Suprapubic skin (tissue), 4 donors: ENCODE results near the gene SERINC5. TPM values are rescaled to one million over a fixed set of nuclear protein-coding genes. Genes with fewer than 3 reads are reported as not detected.
A peak's percentile ranks its signal among the peaks of the same experiment; 100 is the strongest.

ENCODE experiments used
- DNase-seq, 2 donors: peaks; one replicate each; pipeline ENCODE4 v3.0.0-alpha.2; 2019; ENCODE audit warnings: low spot score in 2 of 2
- H3K27ac ChIP-seq: fragments of 200-600 bp; sonication (generic); one replicate; pipeline ENCODE4 v1.5.1; 2019
- H3K27me3 ChIP-seq: fragments of 200-600 bp; sonication (generic); one replicate; pipeline ENCODE4 v1.5.1; 2019
- H3K36me3 ChIP-seq: fragments of 200-600 bp; sonication (generic); one replicate; pipeline ENCODE4 v1.5.1; 2019
- H3K4me1 ChIP-seq: fragments of 200-600 bp; sonication (generic); one replicate; pipeline ENCODE4 v1.5.1; 2019
- H3K4me3 ChIP-seq: fragments of 200-600 bp; sonication (generic); one replicate; pipeline ENCODE4 v1.5.1; 2019; ENCODE audit warnings: mild to moderate bottlenecking
- H3K9me3 ChIP-seq: fragments of 200-600 bp; sonication (generic); one replicate; pipeline ENCODE4 v1.5.1; 2019
- EP300 ChIP-seq: sonication (generic); formaldehyde crosslinking; IDR thresholded peaks from one replicate; pipeline ENCODE4 v1.6.1; 2017; ENCODE audit warnings: antibody characterized with exemption
- POLR2A ChIP-seq, 2 donors: fragments of 450-650 bp; IDR thresholded peaks; one replicate each; pipeline ENCODE4 v1.6.1; 2017; ENCODE audit warnings: antibody characterized with exemption in 2 of 2, mild to moderate bottlenecking in 2 of 2, moderate library complexity in 2 of 2
- POLR2AphosphoS5 ChIP-seq, 3 donors: sonication (generic); formaldehyde crosslinking; IDR thresholded peaks; one replicate each; pipeline ENCODE4 v1.6.1; 2017; ENCODE audit warnings: antibody characterized with exemption in 3 of 3
- WGBS: methylation state at CpG from one replicate; pipeline ENCODE4 v1.1.5; 2018; 5-methylcytosine and 5-hydroxymethylcytosine counted together
- total RNA-seq, 4 donors: library from RNA; depleted of rRNA; stranded (reverse); fragments of >200 nt; gene quantifications; one replicate each; pipeline ENCODE4 v1.1.0, GENCODE V29; 2016
- TF ChIP-seq, protein P1 (sequence below), 2 donors: fragments of 200-600 bp in 1 of 2; fragments of 450-650 bp in 1 of 2; sonication (generic) in 1 of 2; IDR thresholded peaks; one replicate each; pipeline ENCODE4 v1.5.1; 2016 to 2019; ENCODE audit warnings: antibody characterized with exemption in 2 of 2, mild to moderate bottlenecking in 1 of 2, moderate library complexity in 1 of 2

SERINC5 gene
- total RNA-seq, 4 donors from 2014 or later = 53.8 to 68.8 (median 62.5) TPM

DNA sequence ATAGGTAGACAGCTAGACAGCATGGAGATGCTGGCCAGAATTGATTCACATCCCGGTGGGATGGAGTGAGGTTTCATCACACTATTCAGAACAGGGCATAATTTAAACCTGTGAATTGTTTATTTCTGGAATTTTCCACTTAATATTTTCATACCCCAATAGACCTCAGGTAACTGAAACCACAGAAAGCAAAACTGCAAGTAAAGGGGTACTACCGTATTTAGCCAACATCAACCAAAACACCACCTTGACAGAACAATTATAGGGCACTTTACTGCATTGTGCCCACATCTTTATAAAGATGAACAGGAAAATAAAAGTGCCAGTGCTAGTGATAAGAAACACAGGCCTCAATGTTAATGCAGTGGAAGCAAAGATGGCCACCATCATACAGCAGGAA is 7.5 kb downstream of the SERINC5 start:
- no peaks in the 10 kb centered on the region for H3K27me3 ChIP-seq
- TF ChIP-seq, protein P1, sequence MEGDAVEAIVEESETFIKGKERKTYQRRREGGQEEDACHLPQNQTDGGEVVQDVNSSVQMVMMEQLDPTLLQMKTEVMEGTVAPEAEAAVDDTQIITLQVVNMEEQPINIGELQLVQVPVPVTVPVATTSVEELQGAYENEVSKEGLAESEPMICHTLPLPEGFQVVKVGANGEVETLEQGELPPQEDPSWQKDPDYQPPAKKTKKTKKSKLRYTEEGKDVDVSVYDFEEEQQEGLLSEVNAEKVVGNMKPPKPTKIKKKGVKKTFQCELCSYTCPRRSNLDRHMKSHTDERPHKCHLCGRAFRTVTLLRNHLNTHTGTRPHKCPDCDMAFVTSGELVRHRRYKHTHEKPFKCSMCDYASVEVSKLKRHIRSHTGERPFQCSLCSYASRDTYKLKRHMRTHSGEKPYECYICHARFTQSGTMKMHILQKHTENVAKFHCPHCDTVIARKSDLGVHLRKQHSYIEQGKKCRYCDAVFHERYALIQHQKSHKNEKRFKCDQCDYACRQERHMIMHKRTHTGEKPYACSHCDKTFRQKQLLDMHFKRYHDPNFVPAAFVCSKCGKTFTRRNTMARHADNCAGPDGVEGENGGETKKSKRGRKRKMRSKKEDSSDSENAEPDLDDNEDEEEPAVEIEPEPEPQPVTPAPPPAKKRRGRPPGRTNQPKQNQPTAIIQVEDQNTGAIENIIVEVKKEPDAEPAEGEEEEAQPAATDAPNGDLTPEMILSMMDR (IDR thresholded peaks at IDR 0.05) = no peak
- H3K4me3 ChIP-seq = no peak overlapping the region
- 90% methylated on average over 2 of the region's 2 CpGs for WGBS
- no peak overlapping the region for H3K27ac ChIP-seq
- no peaks in the 10 kb centered on the region for H3K9me3 ChIP-seq
- DNase-seq = no peak
- H3K36me3 ChIP-seq = no peaks in the 10 kb centered on the region
- peaks cover 65% of the 10 kb centered on the region for H3K4me1 ChIP-seq

DNA sequence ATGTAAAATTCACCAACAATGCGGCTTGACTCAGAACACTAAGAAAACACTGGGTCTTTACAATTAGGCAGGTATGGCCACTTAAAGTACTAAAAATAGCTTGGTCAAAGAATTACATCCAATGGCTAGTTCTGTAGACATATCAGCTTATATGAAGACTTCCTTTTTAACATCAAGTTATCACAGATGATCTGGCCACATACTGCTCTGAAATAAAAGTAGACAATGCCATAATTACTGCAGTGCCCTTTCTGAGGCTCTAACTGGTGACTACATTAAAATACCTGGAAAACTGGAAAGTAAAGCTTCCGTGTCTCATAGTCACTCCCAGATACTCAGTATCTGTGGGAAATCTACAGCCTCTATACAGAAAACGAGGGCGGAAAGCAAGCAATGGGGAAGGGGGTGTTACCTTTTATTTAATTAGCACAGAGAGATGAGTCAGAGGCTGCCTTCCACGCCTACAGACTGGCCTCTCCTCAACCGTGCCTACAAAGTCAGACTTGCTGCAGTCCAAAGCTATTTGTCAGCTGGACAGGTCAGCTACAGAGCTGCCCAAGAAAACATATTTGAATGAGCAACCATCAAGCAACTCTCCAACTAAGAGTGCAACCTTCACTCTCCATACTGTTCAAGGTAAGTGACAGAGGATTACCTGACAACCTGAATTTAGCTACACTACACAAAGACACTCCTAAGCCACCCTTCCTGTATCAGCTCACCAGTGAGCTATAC is 8.7 kb downstream of the SERINC5 start:
- Histone ChIP-seq H3K27me3 (no peaks in the 10 kb centered on the region), H3K27ac (peak overlapping the region; percentile 80), H3K36me3 (no peaks in the 10 kb centered on the region), H3K4me3 (peak overlapping the region; percentile 10), H3K4me1 (peaks cover 53% of the 10 kb centered on the region), H3K9me3 (no peaks in the 10 kb centered on the region)
- TF ChIP-seq EP300 = no peak
- no peak for TF ChIP-seq POLR2A (IDR thresholded peaks at IDR 0.05)
- TF ChIP-seq, protein P1 (IDR thresholded peaks at IDR 0.05) = no peak
- no peak for TF ChIP-seq POLR2AphosphoS5 (IDR thresholded peaks at IDR 0.05)
- 10% methylated on average over 6 of the region's 6 CpGs for WGBS
- DNase-seq = no peak

DNA sequence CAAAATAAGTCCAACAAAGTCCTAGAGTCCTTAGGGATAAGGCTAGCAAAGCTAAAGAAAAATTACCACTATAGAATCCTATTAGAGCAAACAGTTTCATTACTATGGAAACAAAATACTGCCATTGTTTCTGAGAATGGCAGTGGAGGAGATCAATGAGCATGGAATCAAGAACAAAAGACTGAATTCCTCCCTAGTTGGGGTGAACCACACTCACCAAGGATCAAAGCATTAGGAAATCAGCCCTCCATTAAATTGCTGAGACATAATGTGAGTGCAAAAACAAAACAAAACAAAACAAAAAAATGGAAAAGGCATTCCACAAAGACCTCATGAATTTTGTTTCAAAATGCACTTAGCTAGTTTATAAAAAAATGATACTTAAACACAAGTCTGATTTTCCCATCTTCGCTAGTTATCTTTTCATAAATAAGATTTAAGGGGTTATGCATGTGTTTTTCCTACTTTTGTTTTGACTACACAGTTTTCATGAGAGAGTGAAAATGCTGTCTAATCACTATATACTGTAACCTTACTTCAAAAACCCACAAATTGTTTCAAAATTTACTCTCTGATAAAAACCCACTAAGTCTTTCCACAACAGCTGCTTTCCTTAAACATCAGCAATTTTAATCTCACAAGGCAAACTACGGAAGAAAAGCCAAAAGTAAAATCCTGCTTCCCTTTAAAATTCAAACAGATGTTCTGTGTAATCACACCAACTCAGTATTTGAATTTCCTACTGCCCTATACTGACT is 9.7 kb downstream of the SERINC5 start:
- Histone ChIP-seq H3K27me3 (no peaks in the 10 kb centered on the region), H3K4me1 (peaks cover 47% of the 10 kb centered on the region), H3K4me3 (peak overlapping the region; percentile 10), H3K9me3 (no peaks in the 10 kb centered on the region), H3K36me3 (peaks cover 3% of the 10 kb centered on the region), H3K27ac (peak overlapping the region; percentile 80)
- WGBS = 35% methylated on average over 2 of the region's 2 CpGs
- TF ChIP-seq EP300 (no peak), POLR2AphosphoS5 (IDR thresholded peaks at IDR 0.05) (no peak), POLR2A (IDR thresholded peaks at IDR 0.05) (no peak)
- TF ChIP-seq, protein P1 (IDR thresholded peaks at IDR 0.05) = no peak
- no peak for DNase-seq

GRCh38 chr5:80243567-80243966 is 12.3 kb downstream of the SERINC5 start:
- Histone ChIP-seq H3K4me1 (peaks cover 55% of the 10 kb centered on the region), H3K36me3 (peaks cover 3% of the 10 kb centered on the region), H3K4me3 (no peak overlapping the region), H3K27me3 (no peaks in the 10 kb centered on the region), H3K9me3 (no peaks in the 10 kb centered on the region), H3K27ac (no peak overlapping the region)
- DNase-seq = no peak
- TF ChIP-seq, protein P1 (IDR thresholded peaks at IDR 0.05) = no peak
- TF ChIP-seq EP300 (no peak), POLR2A (IDR thresholded peaks at IDR 0.05) (no peak), POLR2AphosphoS5 (IDR thresholded peaks at IDR 0.05) (no peak)
- 97% methylated on average over 1 of the region's 1 CpG for WGBS

- no peak for TF ChIP-seq EP300
- TF ChIP-seq, protein P1 (IDR thresholded peaks at IDR 0.05) = no peak
- Histone ChIP-seq H3K9me3 (no peaks in the 10 kb centered on the region), H3K4me1 (peaks cover 58% of the 10 kb centered on the region), H3K4me3 (no peak overlapping the region), H3K27ac (no peak overlapping the region), H3K27me3 (no peaks in the 10 kb centered on the region), H3K36me3 (peaks cover 3% of the 10 kb centered on the region)
- no peak for DNase-seq
- WGBS = 96% methylated on average over 3 of the region's 3 CpGs
Measured at GRCh38 chr5:80242849-80243248, 13.0 kb downstream of the SERINC5 start.
